ENCODE measurements around the gene E2F7.

The E2F7 gene

DNA sequence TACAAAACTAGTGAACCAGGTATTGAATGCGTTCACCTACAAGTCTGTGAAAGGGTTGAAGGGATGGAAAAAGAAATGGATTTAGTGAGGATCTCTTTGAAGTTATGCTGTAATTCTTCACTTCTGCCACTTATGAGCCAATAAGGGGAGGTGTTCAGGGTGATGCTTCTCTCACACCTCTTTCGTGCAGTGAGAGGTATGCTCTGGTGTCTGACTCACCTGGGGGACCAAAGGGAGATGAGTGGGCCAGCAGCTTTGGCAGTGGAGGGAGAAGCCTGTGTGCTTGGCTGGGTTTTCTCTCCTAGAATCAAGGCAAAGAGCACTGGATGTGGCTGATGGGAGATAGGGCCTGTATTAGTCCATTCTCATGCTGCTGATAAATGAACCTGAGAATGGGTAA is 45.4 kb downstream of the E2F7 start:
- DNase-seq = no peak
- H3K27me3 Mint-ChIP-seq = no peaks in the 10 kb centered on the region
- peaks cover 12% of the 10 kb centered on the region for H3K36me3 Mint-ChIP-seq (ENCODE audit: low read depth)
- no peaks in the 10 kb centered on the region for H3K4me1 Mint-ChIP-seq (ENCODE audit: low read depth)
- no peaks in the 10 kb centered on the region for H3K9me3 Mint-ChIP-seq
- H3K4me3 Mint-ChIP-seq = no peak overlapping the region
- no peak overlapping the region for H3K27ac Mint-ChIP-seq

DNA sequence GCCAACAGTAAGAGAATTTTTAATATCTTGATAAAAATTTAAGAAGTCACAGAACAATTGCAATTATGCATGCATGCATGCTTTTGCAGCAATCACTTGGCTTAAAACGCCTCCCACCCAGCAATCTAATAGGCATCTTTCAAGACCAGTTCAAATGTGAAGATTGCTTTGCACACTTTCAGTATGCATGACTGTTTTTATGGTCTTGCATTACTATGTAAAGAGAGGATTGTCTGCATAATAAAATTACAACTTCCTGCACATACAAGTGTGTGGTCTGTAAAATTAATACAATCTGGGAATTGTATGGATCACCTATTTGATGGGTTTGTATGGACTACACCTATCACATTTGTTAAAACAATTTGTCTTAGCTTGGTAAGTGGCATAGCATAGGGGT is 48.8 kb downstream of the E2F7 start:
- no peak for DNase-seq
- Mint-ChIP-seq H3K4me3 (no peak overlapping the region), H3K9me3 (no peaks in the 10 kb centered on the region), H3K4me1 (ENCODE audit: low read depth) (no peaks in the 10 kb centered on the region), H3K27me3 (no peaks in the 10 kb centered on the region), H3K36me3 (ENCODE audit: low read depth) (peaks cover 8% of the 10 kb centered on the region), H3K27ac (no peak overlapping the region)

DNA sequence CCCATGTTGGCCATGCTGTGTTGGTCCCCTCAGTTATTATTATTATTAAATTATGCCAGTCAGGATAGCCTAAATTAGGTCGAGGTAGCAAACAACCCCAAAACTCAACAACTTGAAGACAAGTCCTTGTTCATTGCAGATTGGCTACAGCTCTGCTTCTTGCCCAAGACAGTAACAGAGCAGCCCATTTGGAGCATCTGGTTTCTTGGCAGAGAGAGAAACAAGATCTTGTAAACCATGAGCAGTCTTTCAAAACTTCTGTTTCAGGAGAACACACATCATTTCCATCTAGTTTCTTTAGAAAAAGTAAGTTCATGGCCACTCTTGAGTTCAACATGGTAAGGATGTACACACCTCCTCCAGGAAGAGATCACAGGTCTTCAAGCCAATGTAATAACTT is 52.3 kb downstream of the E2F7 start:
- H3K9me3 Mint-ChIP-seq = no peaks in the 10 kb centered on the region
- peaks cover 6% of the 10 kb centered on the region for H3K4me1 Mint-ChIP-seq (ENCODE audit: low read depth)
- no peaks in the 10 kb centered on the region for H3K36me3 Mint-ChIP-seq (ENCODE audit: low read depth)
- H3K27me3 Mint-ChIP-seq = peaks cover 17% of the 10 kb centered on the region
- no peak overlapping the region for H3K27ac Mint-ChIP-seq
- H3K4me3 Mint-ChIP-seq = no peak overlapping the region
- DNase-seq = no peak

DNA sequence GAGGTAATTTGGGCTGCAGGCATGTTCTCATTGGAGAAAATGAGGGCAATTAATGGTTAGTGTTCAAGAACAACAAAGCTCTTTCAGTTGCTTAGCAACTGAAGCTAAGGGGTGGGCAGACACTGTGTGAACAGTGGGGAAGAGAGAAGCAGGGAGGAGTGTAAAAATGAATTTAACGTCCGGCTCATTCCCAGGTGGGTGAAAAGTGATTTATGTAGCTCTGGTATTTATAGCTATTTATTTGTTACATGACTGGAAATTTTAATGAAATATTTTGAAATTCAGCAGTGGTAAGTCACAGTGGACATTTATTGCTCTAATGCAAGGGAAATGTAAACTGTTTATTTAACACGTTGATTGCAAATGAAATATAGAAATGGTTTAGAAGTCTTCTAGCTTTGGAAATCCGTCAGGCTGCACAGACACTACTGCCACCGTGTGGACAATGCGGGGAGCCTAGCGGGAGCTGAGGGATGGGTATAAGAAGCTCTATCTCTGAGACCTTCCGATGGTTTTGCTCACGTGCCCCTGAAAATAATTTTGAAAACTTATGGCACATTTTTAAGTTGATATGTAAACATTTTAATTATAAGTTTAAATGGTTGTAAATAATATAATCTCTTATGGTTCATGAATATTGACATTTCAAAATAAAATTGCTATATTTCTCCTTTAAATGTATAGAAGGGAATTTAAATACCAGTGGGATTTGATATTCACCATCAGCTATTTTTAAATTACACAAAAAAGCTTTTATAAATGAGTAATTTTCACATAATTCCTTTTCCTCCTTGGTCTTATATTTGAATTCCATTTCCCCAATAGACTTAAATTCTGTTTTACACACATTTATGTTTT is 54.4 kb downstream of the E2F7 start:
- Mint-ChIP-seq H3K36me3 (ENCODE audit: low read depth) (no peaks in the 10 kb centered on the region), H3K4me3 (no peak overlapping the region), H3K4me1 (ENCODE audit: low read depth) (peaks cover 6% of the 10 kb centered on the region), H3K9me3 (no peaks in the 10 kb centered on the region), H3K27ac (no peak overlapping the region), H3K27me3 (peaks cover 25% of the 10 kb centered on the region)
- peak; percentile 75 for DNase-seq

DNA sequence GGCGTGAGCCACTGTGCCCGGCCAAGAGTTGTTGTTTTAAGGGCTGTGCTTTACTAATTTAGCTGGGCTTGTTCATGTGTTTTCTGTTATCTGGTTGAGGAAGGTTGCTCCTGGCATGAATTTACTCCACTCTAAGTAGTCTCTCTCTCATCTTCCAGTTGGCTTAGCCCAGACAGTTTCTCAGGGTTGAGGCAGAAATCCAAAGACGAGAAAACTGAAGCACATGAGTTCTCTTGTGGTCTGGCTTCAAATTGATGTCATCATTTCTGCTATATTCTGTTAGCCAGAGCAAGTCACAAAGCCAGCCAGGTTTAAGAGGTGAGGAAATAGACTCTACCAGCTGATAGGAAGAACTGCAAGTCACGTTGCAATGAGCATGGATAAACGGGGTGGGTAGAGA is 57.9 kb downstream of the E2F7 start:
- Mint-ChIP-seq H3K4me1 (ENCODE audit: low read depth) (peaks cover 6% of the 10 kb centered on the region), H3K4me3 (no peak overlapping the region), H3K9me3 (no peaks in the 10 kb centered on the region), H3K27me3 (peaks cover 36% of the 10 kb centered on the region), H3K36me3 (ENCODE audit: low read depth) (no peaks in the 10 kb centered on the region), H3K27ac (no peak overlapping the region)
- DNase-seq = no peak

DNA sequence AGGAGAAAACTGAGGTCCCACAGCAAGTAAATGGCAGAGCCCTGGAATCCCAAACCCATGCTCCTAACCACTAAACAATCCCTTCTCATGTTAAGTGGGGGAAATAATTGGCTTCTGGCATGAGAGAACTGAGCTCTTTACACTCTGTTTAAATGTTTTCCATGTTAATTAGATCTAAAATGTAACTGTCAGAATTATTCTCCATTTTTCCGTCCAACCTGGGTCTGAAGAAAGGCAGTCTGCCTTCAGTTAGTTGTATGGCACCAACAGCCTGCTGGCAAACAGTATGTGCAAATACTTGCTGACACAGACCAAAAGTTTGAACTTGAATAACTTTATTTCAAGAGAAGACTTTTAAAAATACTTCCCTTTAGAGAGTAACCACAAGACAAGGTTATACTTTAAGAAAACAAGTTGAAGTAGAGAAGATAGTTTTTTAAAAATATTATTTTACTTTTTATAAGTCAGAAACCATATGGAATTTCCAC is 59.7 kb downstream of the E2F7 start:
- DNase-seq = no peak
- no peak overlapping the region for H3K4me3 Mint-ChIP-seq
- peaks cover 3% of the 10 kb centered on the region for H3K4me1 Mint-ChIP-seq (ENCODE audit: low read depth)
- peaks cover 37% of the 10 kb centered on the region for H3K27me3 Mint-ChIP-seq
- H3K36me3 Mint-ChIP-seq (ENCODE audit: low read depth) = no peaks in the 10 kb centered on the region
- no peak overlapping the region for H3K27ac Mint-ChIP-seq
- H3K9me3 Mint-ChIP-seq = no peaks in the 10 kb centered on the region

DNA sequence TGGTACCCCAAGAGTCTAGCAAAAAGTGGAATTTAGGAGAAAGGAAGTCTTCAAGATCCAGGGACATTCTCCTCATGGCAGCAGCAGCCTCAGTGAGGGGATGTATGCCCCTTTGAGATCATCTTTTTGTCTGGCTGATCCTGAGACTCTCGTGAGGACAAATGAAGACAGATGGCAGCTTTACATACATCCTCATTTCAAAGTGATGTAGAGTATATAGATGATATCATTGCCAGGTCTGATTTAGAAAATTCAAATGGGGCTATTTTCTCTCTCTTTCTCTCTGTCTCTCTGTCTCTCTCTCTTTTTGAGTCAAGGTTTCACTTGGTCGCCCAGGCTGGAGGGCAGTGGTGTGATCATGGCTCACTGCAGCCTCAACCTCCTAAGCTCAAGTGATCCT is 61.5 kb downstream of the E2F7 start:
- Mint-ChIP-seq H3K36me3 (ENCODE audit: low read depth) (no peaks in the 10 kb centered on the region), H3K4me1 (ENCODE audit: low read depth) (no peaks in the 10 kb centered on the region), H3K27ac (no peak overlapping the region), H3K4me3 (no peak overlapping the region), H3K27me3 (peaks cover 26% of the 10 kb centered on the region), H3K9me3 (no peaks in the 10 kb centered on the region)
- DNase-seq = no peak

DNA sequence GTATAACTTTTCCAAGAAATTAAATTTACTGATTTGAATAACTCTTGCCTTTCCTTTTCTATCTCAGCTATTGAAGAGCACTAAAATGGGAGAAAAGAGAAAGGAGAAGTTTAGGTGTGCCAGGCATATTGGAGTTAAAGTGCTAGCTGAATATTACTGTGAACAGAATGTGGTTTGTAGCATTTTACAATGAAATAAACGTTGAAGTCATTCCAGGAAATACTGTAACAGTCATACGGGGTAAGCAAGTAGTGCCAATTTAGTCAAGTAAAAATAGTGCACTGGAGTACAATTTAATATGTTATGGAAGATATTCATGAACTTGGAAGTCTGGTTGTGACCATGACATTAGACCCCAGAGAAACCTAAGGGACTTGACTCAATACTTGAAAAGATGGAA is 62.1 kb downstream of the E2F7 start:
- H3K27ac Mint-ChIP-seq = no peak overlapping the region
- H3K4me1 Mint-ChIP-seq (ENCODE audit: low read depth) = no peaks in the 10 kb centered on the region
- peaks cover 23% of the 10 kb centered on the region for H3K27me3 Mint-ChIP-seq
- no peak overlapping the region for H3K4me3 Mint-ChIP-seq
- no peak for DNase-seq
- no peaks in the 10 kb centered on the region for H3K9me3 Mint-ChIP-seq
- H3K36me3 Mint-ChIP-seq (ENCODE audit: low read depth) = no peaks in the 10 kb centered on the region

DNA sequence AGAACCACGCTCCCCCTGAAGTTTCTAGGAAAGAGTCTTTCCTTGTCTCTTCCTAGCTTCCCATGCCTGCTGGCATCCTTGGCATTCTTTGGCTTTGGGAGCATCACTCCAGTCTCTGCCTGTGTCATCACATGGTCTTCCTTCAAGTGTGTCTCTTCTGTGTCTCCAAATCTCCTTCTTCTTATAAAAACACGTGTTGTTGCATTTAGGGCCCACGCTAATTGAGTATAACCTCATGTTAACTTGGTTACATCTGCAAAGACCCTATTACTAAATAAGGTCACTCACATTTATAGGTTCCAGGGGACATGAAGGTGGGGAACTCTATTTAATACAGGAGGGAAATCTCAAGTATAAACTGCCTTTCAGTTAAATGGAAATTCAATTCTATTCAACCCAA is 63.0 kb downstream of the E2F7 start:
- H3K4me3 Mint-ChIP-seq = no peak overlapping the region
- no peak for DNase-seq
- no peaks in the 10 kb centered on the region for H3K4me1 Mint-ChIP-seq (ENCODE audit: low read depth)
- no peak overlapping the region for H3K27ac Mint-ChIP-seq
- no peaks in the 10 kb centered on the region for H3K9me3 Mint-ChIP-seq
- no peaks in the 10 kb centered on the region for H3K36me3 Mint-ChIP-seq (ENCODE audit: low read depth)
- H3K27me3 Mint-ChIP-seq = peaks cover 16% of the 10 kb centered on the region

DNA sequence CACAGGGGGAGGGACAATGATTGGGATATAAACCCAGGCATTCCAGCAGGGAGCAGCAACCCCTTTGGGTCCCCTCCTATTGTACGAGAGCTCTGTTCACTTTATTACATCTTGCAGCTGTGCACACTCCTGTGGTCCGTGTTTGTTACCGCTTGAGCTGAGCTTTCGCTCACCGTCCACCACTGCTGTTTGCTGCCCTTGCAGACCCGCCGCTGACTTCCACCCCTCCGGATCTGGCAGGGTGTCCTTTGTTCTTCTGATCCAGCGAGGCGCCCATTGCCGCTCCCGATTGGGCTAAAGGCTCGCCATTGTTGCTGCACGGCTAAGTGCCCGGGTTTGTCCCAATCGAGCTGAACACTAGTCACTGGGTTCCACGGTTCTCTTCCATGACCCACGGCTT is 64.1 kb downstream of the E2F7 start:
- Mint-ChIP-seq H3K4me1 (ENCODE audit: low read depth) (no peaks in the 10 kb centered on the region), H3K4me3 (no peak overlapping the region), H3K9me3 (no peaks in the 10 kb centered on the region), H3K27me3 (peaks cover 14% of the 10 kb centered on the region), H3K36me3 (ENCODE audit: low read depth) (no peaks in the 10 kb centered on the region), H3K27ac (no peak overlapping the region)
- DNase-seq = no peak

DNA sequence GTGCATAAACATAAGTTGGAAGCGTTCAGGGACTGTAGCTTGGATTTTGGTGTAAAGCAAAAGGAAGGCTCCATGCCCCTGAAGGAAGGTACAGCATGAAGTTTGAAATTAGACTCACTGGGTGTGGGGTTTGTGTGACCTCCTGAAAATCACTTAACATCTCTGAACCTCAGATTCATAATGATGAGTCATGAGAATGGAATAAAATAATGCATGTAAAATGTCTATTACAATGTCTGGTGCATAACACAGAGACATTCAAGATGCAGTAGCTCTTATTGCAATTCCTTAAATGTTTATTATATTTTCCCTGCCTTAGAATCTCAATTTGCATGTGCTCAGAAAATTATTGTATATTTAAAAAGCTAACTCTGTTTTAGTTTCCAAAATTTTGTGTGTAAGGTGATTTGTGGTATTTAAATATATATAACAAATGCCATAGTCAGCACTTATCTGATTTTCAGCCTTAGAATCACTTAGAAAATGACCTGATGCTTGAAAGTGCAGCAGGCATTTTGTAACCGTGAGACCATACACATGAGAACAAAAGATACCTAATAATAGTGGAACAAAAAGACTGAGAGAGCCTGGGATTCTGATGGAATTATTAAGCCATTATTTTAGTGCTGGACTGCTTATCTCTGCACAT is 66.3 kb downstream of the E2F7 start:
- Mint-ChIP-seq H3K27me3 (peaks cover 9% of the 10 kb centered on the region), H3K27ac (no peak overlapping the region), H3K36me3 (ENCODE audit: low read depth) (no peaks in the 10 kb centered on the region), H3K4me3 (no peak overlapping the region), H3K4me1 (ENCODE audit: low read depth) (no peaks in the 10 kb centered on the region), H3K9me3 (no peaks in the 10 kb centered on the region)
- DNase-seq = no peak

DNA sequence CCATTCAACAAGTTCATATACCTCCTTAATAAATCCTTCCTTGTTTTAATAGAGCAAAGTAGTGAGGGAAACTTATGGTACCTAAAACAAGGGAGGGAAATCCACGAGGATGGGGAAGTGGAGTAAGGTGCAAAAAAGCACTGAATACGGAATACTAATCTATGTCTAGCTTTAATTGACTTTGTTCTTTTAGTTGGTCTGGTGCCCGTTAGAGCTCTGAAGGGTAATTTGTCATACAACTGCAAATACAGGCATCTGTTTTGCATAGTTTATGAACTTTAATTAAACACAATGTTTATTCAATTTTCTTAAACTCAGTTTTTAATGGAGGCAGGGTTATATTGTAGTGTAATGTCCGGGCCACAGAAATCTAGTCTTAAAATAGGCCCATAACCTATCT is 67.0 kb downstream of the E2F7 start:
- Mint-ChIP-seq H3K4me3 (no peak overlapping the region), H3K36me3 (ENCODE audit: low read depth) (no peaks in the 10 kb centered on the region), H3K9me3 (no peaks in the 10 kb centered on the region), H3K4me1 (ENCODE audit: low read depth) (no peaks in the 10 kb centered on the region), H3K27me3 (peaks cover 6% of the 10 kb centered on the region), H3K27ac (no peak overlapping the region)
- no peak for DNase-seq

DNA sequence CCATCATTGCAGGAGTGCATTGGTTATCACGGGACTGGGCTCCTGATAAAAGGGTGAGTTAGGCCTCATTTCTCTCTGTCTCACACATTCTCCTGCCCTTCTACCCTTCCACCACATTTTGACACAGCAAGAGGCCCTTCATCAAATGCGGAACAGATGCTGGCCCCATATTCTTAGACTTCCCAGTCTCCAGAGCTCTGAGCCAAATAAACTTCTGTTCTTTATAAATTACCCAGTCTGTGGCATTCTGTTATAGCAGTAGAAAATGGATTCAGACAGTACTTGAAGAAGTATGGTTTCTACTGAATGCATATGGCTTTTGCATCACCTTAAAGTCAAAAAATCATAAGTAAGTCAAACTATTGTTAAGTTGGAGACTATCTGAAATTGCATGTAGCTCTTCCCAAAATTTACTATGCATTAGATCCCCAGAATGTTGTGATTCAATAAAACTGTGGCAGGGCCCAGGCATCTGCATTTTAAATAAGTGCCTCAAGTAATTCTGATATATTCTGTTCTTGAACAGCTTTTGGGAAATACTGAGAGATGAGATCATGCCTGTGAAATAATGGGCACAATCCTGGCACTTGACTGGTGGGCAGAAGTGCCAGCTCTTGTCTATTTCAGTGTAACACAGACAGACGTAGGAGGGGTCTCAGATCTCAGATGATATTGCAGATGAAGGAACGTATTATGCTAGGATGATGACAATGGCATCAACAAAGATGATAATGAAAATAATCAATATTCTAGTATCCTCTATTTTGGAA is 68.2 kb downstream of the E2F7 start:
- H3K36me3 Mint-ChIP-seq (ENCODE audit: low read depth) = no peaks in the 10 kb centered on the region
- H3K9me3 Mint-ChIP-seq = no peaks in the 10 kb centered on the region
- H3K27me3 Mint-ChIP-seq = peaks cover 4% of the 10 kb centered on the region
- DNase-seq = no peak
- no peak overlapping the region for H3K4me3 Mint-ChIP-seq
- H3K4me1 Mint-ChIP-seq (ENCODE audit: low read depth) = no peaks in the 10 kb centered on the region
- no peak overlapping the region for H3K27ac Mint-ChIP-seq

DNA sequence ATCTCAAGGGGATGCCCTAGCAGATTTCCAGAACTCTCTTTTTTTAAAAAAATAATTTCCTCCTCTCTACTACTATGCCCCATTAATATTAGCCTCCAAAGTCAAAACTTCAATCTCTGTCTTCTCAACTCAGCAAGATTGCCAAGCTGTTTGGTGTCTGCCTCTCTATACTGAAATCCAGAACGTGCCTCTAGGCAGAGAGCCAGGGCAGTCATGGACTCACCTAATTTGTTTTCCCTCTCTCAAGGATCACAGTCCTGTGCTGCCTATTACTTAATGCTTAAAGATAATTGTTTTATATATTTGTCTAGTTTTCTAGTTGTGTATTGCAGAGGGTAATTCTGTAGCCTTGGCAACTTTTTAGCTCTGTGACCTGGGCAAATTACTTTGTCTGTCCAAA is 74.7 kb downstream of the E2F7 start:
- Mint-ChIP-seq H3K4me3 (no peak overlapping the region), H3K36me3 (ENCODE audit: low read depth) (no peaks in the 10 kb centered on the region), H3K9me3 (peaks cover 2% of the 10 kb centered on the region), H3K27ac (no peak overlapping the region), H3K27me3 (peaks cover 7% of the 10 kb centered on the region), H3K4me1 (ENCODE audit: low read depth) (no peaks in the 10 kb centered on the region)
- no peak for DNase-seq

DNA sequence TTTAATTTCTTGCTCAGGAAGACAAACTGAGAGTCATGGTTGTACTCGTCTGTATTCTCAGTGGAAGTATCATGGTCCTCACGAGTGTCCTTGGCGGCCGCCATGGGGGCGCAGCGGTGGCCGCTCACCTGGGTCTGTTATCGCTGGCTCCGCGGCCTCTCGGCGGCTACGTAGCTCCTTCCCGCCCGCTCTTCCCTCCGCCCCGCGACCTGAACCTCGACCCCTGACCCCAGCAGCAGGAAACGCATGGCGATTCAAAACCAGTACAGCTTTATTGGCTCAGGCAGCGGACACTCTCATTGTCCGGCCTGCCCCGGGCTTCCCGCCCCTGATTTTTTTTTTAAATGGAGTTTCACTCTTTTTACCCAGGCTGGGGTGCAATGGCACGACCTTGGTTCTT is 80.8 kb downstream of the E2F7 start:
- H3K27ac Mint-ChIP-seq = no peak overlapping the region
- H3K36me3 Mint-ChIP-seq (ENCODE audit: low read depth) = no peaks in the 10 kb centered on the region
- no peak for DNase-seq
- no peak overlapping the region for H3K4me3 Mint-ChIP-seq
- H3K9me3 Mint-ChIP-seq = peaks cover 22% of the 10 kb centered on the region
- peaks cover 6% of the 10 kb centered on the region for H3K27me3 Mint-ChIP-seq
- H3K4me1 Mint-ChIP-seq (ENCODE audit: low read depth) = no peaks in the 10 kb centered on the region

Data from activated T-cell treated with anti-CD3 and anti-CD28 coated beads, Interleukin-2, amount 50 U/mL, for 24 hours (primary cell).